AG08395 (cell line): Measurements from ENCODE around the gene OASL.
"Not testable (repeated sequence)": the region's sequence is repeated elsewhere in the genome, so short reads cannot be mapped to it uniquely, and the experiment has no call there.

Experiments
- DNase-seq: peaks from one replicate; pipeline ENCODE4 v3.0.0; 2012; ENCODE audit warnings: mixed read lengths, low spot score

OASL gene, protein sequence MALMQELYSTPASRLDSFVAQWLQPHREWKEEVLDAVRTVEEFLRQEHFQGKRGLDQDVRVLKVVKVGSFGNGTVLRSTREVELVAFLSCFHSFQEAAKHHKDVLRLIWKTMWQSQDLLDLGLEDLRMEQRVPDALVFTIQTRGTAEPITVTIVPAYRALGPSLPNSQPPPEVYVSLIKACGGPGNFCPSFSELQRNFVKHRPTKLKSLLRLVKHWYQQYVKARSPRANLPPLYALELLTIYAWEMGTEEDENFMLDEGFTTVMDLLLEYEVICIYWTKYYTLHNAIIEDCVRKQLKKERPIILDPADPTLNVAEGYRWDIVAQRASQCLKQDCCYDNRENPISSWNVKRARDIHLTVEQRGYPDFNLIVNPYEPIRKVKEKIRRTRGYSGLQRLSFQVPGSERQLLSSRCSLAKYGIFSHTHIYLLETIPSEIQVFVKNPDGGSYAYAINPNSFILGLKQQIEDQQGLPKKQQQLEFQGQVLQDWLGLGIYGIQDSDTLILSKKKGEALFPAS

DNA sequence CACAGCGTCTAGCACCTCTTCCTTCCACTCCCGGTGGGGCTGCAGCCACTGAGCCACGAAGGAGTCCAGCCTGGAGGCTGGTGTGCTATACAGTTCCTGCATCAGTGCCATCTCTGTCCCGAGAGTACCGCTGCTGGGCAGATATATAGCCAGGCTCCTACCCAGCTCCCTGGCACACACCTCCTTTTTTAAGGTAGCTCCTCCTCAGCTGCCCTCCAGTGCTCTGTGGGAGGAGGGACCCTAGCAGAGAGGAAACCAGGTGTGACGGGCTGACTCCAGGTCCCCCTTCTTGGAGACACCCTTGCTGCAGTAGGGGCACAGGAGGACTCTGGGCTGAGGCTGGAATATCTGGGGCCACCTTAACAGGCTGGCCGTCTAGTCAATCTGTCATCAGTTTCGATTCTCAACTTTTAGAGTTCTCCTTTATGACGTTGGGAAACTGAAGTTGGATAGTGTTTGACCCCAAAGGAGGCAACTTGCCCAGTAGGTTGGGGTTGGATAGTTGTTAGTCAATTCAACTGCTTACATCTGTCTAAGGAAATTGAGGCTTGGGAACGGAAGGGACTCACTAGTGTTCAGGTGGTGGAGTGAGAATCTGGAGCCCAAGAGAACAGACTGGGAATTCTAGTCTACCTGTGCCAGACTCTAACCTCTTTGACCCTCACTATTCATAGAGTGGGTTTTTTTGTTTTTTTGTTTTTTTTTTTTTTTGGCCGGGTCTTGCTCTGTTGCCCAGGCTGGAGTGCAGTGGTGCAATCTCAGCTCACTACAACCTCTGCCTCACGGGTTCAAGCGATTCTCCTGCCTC lies at the start of gene OASL:
Gene OASL, minus strand, starts transcription at position 386 of the 808 bp plus-strand sequence. Its CDS starts 275 bp downstream, at position 111.
- DNase-seq = peak; percentile 62

DNA sequence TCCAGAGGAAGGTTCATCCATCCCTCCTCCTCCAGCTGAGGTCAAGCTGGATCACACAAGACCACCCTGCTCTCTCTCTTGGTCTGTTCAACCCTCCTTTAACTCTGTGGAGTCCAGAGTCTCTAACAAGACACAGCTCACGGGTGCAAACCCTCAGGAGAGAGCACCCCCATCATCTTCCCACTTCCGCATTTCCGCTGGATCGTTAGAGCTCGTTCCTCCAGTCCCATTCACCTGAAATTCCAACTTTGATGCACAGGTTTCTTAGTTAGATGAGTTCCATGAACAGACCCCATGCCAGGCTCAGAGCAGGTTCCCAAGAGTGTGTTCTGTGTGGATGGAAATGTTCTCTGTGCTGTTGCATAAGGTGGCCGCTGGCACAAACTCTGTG lies 49.1 kb upstream of the OASL start:
- DNase-seq = no peak

DNA sequence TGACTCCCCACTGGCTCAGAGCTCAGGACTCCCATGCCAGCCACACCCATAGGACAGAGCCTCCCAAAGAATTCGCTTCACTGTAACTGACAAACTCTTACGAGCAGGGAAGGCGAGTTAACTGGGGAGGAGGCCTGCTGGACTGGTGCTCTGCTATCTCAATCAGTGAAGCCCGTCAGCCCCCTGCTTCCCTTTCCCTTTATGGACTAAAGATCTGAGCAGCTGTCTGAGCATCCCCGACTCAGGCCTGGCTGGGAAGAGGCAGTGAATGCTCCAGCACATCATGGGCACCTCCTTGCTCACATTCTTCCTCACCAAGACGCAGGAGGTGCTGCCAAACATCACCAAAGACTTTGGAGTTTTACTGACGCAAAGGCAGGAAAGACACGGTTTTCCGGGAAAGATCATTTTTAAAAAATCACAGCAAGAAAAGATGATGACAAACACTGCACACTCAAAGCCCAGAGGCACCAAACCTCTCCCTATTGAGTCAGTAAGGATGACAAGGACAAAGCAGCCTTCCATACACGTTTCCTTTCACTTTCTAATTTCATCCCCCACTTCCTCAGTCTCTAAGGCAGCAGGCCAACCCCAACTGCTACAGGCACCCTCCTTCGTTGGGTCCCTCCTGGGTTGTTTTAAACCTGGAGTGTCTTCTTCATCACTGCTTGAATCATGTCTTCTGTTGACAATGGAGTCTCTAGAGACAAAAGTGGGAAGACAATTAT lies 48.6 kb upstream of the OASL start:
- DNase-seq = no peak

DNA sequence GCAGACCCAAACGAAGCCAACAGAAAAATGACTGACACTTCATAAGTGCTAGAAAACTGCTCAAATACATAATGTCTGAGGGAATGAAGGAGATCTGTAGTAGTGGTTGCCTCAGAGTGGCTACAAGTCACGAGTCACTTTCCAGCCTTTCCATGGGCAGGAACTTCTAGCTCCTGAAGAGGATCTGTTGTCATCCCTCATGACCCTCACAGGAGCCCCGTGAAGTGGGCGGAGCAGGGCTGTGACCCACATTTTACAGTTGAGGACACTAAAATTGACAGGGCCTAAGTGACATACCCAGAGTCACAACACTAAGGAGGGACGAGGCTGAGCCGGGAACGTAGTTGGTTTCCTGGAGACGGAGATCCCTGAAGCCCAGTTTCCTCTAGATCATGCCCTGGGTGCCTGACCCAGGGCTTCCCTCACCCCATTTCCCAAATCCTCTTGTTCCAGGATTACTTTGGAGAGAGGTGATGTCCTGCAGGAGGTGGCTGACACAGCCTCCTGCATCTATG lies 47.8 kb upstream of the OASL start:
- no peak for DNase-seq

DNA sequence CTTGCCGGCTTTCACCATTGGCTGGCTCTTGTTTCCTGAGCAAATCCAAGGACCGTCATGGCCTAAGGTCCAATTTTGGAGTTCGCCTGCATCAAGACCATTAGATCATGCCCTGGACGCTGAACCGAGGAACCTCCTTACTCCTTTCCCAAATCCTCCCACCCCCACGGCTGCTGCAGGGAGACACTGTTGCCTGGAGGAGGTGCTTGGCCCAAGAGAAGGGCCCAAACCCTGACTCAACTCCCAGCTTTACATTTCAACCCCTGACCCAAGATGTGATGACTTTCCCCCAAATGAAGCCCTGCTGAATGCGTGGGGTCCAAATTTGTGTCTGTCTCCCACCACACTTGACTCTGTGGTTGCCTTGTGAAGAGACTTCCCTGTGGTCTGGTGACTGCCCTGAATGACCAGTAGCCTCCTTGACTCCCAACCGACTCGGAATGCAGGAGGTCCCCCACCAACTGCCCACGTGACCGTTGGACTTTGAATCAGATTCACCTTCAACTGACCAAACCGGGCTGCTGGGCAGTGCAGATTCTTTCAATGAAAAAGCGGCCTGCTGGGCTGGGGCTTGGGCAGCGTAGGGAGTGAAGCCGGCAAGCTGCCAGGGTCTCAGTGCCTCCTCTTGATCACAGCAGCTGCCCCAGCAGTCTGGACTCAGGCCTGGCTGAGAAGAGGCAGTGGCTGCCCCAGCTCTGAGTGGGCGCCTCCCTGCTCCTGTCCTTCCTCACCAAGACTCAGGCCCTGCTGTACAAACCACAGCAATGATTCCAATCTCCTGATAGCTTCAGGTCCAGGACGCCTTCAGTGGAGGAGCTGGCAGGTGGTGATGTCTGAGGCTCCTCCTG lies 46.7 kb upstream of the OASL start:
- no peak for DNase-seq

DNA sequence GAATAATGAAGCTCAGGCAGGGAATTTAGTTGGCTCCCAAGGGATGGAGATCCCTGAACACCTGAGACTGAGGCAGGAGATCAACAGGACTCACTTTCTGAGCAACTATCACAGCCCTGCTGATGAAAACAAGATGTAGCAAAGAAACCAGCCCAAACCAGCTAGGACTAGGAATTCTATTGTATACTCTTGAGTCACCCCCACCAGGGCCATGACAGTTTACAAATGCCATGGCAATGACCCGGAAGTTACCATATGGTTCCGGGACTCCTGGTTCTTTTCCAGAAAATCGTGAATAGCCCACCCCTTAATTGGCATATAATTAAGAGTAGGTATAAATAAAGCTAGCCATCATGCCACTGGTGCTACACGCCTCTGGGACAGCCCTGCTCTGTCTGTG lies 46.0 kb upstream of the OASL start:
- DNase-seq = no peak

DNA sequence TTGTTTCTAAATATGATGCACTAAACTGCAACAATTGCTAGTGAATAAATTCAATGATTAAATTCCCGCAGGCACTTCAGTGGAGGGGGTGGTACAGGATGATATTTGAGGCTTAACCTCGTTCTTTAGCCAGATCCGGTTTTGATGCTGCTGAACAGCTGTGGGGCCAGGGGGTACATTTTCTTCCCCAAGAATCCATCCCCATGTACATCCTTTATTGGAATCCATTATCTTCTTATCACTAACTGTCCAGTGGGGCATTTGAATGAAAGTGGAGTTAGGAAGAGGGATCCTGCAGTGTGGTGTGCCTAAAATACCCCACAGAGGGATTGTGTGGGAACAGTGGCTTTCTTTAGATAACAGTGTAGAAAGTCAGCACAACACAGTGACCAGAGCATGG lies 45.2 kb upstream of the OASL start:
- DNase-seq = no peak

DNA sequence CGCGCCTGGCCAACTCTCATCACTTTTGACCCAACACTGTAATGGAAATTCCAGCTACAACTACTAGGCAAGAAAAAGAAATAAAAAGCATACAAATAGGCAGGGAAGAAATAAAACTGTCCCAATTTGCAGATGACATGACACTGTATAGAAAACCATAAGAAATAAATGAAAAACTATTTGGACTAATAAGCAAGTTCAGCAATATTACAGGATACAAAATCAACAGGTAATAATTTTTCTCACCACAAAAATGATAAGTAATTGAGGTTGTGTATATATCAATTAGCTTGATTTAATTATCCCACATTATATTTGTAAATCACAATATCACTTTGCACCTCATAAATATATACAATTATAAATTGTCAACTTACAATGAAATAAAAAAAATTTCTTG lies 41.9 kb upstream of the OASL start:
- DNase-seq = no peak

DNA sequence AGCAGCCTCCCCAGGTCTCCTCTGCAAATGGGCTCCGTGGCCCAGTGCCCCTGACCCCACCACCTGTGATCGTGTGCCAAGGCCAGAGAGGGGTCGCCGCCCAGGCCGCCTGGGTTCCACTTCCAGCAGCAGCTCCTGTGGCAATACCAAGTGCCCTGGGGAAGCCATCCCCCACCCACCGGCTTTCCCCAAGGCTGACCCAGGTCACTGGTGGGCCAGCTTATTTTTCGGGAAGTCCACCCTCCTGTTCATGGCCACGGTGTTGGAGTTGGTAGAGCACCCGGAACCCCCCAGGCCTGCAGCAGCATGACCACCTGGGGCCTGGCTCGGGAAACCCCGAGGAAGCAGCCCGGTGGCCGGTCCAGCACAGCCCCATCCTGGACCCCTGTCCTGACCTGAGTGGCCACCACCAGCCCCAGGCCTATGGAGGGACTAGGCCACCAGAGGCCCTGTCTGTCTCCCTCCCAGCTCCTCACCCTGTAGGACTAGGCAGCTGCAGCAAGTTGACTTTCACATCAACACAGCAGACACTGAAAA lies 40.8 kb upstream of the OASL start:
- no peak for DNase-seq

DNA sequence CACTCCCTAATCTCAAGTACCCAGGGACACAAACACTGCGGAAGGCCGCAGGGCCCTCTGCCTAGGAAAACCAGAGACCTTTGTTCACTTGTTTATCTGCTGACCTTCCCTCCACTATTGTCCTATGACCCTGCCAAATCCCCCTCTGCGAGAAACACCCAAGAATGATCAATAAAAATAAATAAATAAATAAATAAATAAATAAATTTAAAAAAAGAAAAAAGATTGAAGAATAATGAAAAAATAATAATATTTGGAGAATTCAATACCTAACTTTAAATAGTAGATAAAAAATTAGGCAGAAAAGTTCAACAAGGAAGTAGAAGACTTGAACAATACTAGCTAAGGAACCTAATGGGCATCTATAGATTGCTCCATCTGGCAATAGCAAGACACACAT lies 38.4 kb upstream of the OASL start:
- not testable (repeated sequence) for DNase-seq

DNA sequence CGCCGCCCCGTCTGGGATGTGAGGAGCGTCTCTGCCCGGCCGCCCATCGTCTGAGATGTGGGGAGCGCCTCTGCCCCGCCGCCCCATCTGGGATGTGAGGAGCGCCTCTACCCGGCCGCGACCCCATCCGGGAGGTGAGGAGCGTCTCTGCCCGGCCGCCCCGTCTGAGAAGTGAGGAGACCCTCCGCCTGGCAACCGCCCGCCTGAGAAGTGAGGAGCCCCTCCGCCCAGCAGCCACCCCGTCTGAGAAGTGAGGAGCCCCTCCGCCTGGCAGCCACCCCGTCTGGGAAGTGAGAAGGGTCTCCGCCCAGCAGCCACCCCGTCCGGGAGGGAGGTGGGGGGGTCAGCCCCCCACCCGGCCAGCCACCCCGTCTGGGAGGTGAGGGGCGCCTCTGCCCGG lies 36.9 kb upstream of the OASL start:
- not testable (repeated sequence) for DNase-seq

DNA sequence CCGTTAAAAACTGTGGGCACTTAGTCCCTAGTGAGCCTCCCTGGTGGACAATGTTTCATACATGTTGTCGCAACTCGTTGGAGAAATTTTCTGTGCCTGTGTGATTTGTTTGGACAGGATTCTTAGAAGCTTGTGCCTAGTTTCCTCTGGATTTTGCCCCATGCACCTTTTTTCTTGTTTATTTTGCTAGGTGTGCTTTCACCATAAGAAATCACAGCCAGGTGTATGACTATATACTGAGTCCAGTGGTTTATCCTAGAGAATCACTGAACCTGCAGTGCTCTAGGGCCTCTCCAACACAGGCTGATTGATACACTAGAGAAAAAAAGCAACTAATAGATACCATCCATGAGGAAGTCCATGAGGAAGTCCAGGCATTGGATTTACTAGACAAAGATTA lies 33.1 kb upstream of the OASL start:
- DNase-seq = no peak

DNA sequence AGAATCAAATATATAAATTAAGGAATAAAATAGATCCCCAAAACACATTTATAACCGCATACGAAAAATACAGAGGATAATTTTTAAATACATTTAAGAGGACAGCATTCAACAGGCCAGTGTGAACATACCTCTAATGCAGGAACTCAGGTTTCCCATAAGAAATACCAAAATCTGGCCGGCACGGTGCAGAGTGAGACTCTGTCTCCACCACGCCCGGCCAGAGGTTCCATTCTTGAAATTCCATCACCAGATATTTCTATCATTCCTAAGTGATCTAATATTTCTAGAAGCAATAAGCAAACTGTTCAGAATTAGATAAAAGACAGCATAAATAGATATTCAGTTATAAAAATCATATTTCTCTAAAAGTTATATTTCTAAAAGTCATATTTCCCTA lies 30.2 kb upstream of the OASL start:
- DNase-seq = no peak

DNA sequence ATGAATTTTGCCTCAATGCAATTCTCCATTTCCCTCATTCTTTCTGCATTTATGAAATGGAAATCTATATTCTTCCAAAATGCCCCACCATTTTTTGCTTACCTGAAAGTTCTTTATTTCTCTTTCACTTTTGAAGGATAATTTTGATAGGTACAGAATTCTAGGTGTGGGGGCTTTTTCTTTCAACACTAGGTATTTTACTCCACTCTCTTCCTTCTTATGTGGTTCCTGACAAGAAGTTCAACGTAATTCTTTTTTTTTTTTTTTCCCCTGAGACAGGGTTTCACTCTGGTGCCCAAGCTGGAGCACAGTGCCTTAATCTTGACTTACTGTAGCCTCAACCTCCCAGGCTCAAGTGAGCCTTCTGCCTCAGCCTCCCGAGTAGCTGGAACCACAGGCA lies 26.3 kb upstream of the OASL start:
- no peak for DNase-seq

DNA sequence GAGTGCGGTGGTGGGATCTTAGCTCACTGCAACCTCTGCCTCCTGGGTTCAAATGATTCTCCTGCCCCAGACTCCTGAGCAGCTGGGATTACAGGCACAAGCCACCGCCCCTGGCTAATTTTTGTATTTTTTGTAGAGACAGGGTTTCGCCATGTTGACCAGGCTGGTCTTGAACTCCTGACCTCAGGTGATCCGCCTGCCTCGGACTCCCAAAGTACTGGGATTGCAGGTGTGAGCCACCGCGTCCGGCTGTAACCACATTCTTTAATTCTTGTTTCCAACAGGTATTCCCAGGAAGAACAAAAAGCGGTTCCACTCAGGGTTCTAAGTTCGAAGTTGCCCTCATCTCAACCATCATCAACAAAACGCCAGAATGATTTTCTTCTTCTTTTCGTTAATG lies 25.5 kb upstream of the OASL start:
- not testable (repeated sequence) for DNase-seq

DNA sequence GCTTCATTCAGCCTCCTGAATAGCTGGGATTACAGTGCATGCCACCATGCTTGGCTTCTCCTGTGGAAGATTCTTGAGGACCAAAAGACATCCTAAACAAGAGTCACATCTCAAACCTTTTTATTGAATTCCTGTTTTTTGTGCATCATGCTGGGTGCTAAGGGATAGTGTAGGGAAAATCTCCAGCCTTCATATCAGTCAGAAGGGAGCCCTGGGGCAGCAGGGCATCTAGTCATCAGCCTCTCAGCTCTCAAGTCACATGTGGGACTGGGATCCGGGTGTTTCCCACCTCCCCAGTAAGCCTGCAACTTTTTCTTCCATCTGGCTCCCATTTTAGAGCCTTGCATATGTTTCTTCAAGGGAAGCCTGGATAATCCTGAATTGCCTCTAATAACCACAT lies 25.1 kb upstream of the OASL start:
- no peak for DNase-seq

DNA sequence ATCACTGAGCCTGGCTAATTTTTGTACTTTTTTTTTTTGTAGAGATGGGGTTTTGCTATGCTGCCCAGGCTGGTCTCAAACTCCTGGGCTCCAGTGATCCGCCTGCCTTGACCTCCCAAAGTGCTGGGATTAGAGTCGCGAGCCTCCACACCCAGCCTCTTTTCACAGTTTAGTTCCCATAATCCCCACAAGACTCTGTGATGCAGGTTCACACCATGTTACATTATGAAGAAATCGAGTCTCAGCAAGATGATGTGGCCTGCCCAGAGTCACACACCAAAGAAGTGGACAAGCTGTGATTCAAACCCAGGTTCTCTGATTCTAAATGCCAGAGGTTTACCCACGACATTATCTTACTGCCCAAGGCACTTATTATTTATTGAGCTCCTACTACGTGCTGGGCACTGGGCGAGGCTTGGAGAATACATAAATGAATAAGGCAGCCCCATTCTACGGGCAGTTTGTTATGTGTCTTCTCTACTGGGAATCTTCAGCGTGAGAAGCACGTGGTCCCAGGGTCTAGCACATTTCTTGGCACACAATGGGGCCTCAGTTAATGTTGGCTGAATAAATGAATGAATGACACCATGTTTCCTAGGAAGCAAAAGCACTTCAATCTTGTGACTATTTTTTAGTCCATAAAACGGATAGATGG lies 23.5 kb upstream of the OASL start:
- DNase-seq = no peak

DNA sequence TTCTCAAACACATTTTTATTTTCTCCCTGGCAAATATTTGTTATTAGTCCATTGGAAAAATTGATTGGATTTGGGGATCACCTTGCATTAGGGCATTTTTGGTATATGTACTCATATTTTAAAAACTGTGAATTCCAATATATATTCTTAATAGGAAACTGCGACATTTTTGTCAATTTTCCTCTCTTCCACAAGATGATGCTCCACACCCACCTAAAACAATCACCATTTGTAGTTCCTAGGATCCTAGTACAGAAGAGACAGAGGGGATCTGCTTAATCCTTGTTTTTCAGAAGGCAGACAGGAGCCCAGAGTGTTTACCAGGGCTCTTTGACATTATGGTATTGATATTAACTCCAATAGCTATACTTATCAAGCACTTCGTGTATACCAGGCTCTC lies 22.8 kb upstream of the OASL start:
- no peak for DNase-seq

DNA sequence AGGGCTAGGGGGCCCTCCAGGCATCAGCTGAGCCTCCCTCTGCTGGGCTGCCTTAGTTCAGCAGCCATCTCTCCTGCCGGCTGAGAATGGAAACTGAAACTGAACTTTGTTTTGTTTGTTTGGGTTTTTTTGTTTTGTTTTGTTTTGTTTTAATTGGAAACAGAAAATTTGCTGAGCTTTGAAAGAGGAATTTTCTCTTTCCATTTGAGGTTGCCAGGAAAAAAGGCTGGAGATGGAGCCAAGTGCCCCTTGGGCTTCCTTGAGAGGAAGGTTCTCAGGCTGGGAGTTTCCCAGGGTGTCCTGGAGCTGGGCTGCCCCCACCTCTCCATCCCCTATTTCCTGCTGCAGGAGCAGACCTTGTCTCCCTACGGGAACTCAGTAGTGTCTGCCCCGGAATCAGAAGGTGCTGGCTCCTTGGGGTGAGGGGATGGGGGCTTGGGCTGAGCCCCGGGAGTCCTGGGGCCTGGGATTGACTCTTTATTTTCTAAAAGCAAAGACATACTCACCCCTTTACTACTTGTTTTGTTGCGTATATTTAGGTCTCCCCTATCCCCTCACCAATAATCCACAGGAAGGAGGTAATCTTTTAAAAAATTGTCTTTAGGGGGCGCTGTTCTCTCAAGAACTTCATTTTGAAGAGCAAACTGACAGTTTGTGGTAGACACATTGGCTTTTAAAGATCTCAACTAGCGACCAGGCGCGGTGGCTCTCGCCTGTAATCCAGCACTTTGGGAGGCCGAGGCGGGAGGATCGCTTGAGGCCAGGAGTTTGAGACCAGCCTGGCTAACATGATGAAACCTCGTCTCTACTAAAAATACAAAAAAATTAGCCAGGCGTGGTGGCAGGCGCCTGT lies 21.3 kb upstream of the OASL start:
- DNase-seq = peak; percentile 64
